IPS-NIHi7 (cell line): Measurements from ENCODE around the gene ARID4B.
"Not testable (repeated sequence)": the region's sequence is repeated elsewhere in the genome, so short reads cannot be mapped to it uniquely, and the experiment has no call there.

Source experiments
- DNase-seq: peaks from one replicate; pipeline ENCODE4 v3.0.0; 2012; ENCODE audit warnings: mixed read lengths; ENCODE audit errors: extremely low spot score

The ARID4B gene

DNA sequence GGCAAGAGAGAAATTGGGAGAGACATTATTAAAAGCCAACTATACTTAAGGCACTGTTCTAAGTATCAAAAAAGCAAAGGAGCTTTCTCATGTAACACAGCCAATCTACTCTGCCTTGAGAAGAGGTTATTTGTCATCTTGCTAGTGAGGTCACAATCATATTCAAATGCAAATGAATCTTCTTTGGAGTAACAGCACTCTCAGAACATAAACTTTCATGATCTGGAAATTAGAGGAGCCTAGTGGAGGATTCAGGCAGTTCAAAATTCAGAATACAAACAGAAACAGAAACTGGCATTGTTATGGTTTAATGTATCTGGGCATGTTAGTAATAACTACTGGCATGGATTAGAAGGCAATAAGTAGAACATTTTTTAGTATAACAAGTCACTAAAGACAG is 57.4 kb downstream of the ARID4B start:
- DNase-seq: peak; percentile 19

DNA sequence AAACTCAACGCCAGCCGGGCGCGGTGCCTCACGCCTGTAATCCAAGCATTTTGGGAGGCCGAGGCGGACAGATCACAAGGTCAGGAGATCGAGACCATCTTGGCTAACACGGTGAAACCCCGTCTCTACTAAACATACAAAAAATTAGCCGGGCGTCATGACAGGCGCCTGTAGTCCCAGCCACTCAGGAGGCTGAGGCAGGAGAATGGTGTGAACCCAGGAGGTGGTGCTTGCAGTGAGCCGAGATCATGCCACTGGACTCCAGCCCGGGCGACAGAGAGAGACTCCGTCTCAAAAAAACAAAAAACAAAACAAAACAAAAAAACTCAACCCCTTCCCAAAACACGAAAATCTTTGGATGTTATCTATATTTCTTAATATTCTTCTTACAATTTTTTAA is 58.0 kb downstream of the ARID4B start:
- DNase-seq: not testable (repeated sequence)

DNA sequence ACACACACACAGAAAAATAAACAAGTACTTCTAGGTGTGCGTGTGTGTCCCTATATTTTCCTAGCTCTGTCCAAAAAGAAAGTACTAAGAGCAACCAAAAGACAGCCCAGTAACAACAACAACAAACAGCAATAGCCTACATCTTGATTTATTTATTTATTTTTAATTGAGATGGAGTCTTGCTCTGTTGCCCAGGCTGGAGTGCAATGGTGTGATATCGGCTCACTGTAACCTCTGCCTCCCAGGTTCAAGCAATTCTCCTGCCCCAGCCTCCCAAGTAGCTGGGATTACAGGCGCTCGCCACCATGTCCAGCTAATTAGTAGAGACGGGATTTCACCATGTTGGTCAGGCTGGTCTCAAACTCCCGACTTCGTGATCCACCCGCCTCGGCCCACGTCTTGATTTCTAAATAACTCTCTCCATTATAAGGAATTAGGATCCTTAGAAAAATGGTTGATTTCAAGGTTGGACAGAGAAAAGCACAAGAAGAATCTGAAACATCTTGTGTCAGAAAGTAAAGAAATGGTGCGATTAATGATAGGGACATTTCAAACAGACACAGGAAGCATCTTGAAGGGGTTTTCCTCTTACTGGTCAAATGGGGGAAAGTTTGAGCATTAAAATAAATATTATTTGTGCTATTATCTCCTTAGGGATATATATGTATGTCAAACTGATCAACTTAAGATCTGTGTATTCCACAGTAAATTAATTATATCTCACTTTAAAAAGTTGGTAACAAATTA is 59.4 kb downstream of the ARID4B start:
- DNase-seq: no peak

DNA sequence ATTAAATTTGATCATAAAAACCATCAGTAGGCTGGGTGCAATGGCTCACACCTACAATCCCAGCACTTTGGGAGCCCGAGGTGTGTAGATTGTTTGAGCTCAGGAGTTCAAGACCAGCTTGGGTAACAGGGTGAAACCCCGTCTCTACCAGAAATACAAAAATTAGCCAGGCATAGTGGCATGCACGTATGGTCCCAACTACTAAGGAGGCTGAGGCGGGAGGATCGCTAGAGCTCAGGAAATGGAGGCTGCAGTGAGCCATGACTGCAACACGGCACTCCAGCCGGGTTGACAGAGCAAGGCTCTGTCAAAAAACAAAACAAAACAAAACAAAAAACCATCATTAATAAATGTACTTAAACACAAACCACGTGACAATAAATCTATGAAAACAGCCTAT is 61.0 kb downstream of the ARID4B start:
- DNase-seq: no peak

GRCh38 chr1:235266325-235266724 is 61.7 kb downstream of the ARID4B start:
- DNase-seq: no peak

DNA sequence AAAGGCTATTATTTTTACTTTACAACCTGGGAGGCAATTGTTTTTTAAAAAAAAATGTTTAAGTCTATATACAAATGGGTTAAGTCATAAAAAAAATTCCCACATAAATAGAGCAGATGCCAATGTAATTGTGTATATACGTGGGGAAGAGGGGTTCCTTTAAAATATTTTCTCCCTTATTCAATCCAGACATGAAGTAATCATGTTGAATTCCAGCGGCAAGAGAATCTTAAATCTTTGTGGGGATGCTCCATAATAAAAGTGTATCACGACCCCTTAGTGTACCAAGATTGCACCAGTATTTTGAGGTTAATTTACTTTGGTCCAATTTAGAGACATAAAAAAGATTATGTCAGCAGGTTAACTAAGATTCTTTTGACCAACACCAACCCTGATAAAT is 62.1 kb downstream of the ARID4B start:
- no peak for DNase-seq

GRCh38 chr1:235264327-235264726 is 63.7 kb downstream of the ARID4B start:
- DNase-seq: no peak

DNA sequence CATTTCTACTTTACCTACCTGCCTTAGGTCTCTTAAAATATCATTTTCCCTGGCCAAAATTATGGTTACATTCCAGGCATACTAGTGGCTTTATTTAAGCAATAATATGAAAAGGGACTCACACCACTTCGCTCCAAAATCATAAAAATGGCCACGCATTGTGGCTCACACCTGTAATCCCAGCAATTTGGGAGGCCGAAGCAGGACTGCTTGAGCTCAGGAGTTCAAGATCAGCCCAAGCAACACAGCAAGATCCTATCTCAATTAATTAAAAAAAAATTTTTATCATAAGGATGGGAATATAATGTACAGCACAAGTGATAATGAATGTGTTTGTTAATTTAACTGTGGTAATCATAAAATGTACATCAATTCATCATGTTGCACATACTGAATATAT is 65.4 kb downstream of the ARID4B start:
- no peak for DNase-seq

DNA sequence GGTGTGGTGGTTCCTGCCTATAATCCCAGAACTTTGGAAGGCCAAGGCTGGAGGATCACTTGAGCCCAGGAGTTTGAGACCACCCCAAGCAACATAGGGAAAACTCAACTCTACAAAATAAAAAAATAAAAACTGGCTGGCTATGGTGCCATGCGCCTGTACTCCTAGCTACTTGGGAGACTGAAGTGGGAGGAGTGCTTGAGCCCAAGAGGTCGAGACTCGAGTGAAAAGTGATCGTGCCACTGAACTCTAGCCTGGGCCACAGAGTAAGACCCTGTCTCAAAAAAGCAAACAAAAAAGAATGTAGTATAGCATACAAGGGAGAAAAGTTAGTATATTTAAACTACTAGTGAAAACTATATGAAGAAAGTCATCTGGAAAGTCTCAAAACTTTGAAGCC is 66.7 kb downstream of the ARID4B start:
- DNase-seq: no peak

DNA sequence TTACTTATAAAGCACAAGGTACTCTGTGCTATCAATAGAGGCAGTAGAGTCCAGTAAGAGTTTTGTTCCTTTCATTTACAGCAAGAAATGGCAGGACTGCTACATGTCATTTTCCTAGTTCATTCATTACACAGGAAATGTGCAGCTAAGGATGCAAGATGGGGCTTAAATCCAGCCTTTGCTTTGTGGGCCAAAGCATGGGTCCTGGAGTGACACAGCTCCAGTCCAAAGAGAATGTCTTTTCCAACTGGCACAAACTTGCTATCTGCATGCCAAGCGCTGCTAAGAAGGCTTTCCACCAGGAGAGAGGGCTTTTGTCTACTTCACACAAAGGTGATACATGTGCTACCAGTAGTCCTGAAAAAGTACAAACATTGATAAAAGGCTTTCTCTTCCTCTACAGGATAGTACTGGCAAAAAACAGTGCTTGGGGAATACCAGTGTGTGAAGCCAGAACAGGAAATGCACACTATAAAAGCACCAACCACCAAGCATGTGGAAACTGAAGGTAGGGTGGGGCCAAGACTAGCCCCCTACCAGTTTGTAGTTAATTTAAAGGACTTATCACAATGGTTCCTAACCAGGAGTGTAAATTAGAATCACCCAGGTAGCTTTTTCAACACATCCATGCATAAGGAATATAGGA is 68.7 kb downstream of the ARID4B start:
- no peak for DNase-seq

DNA sequence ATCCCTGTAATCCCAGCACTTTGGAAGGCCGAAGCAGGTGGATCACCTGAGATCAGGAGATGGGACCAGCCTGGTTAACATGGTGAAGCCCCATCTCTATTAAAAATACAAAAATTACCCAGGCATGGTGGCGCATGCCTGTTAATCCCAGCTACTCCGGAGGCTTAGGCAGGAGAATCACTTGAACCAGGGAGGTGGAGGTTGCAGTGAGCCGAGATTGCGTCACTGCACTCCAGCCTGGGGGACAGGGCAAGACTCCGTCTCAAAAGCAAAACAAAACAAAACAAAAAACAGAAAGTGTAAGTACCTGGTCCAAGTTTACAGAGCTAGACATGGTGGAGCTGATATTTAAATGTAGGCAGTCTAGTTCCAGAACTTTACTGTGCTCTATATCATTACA is 69.9 kb downstream of the ARID4B start:
- DNase-seq: not testable (repeated sequence)

GRCh38 chr1:235254721-235255120 is 73.3 kb downstream of the ARID4B start:
- DNase-seq: no peak

DNA sequence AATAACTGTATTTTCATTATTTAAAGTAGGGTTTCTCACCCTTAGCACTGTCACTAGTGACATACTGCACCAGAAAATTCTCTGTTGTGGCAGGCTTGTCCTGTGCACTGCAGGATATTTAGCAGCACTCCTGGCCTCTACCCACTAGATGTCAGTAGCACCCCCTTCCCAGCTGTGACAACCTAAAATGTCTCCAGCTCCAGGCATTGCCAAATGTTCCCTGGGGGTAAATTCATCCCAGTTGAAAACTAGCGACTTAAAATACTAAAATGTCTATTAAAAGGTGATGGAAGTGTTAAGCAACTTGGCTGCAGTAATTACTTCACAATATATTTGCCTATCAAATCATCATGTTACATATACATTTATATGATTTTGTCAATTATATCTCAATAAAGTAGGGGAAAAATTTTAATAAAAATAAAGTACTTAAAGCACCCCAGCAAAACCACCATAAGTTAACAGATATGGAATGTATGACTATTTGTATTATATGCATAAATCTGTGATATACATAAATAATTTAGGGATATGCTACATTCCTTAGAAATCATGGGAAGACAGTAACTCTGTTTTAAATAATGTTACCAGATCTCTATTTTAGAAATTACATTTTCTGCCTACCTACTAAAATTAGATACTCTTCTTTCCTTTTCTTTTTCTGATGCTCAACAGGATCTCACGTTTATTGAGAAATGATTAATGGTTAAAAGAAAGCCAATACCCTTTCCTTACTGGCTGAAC is 74.6 kb downstream of the ARID4B start:
- peak; percentile 43 for DNase-seq

GRCh38 chr1:235250430-235250829 is 77.5 kb downstream of the ARID4B start:
- no peak for DNase-seq

GRCh38 chr1:235246022-235246948 is 81.7 kb downstream of the ARID4B start:
- no peak for DNase-seq

DNA sequence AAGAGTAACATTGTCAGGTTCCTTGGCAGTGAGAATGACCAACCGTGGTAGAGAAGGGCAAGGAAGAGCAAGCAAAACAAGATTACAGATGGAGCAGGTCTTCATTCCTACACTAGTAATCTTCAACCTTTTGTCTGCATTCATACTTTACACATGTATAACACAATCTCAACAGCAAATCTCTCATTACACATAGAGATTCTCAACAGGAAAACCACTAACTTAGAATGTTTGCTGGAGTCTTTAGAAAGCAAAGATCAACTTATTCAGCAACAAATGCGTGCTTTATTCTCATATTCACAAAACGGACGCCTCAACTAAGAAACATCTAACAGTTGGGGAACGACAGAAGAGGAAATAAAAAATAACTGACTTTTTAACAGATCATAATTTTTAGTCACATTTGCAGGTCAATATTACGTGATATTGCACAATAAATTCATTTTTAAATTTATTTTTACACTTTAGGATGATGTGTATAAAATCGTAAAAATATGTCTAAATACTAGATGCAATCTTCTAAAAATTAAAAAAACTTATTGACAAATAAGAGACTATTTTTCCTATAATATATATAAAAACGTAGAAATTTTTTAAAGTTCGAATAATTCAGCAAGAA is 82.9 kb downstream of the ARID4B start:
- DNase-seq: no peak

- DNase-seq: no peak
Measured at GRCh38 chr1:235240960-235241359, 87.0 kb downstream of the ARID4B start.

- no peak for DNase-seq
Measured at GRCh38 chr1:235239851-235240250, 88.1 kb downstream of the ARID4B start.

GRCh38 chr1:235238558-235238957 is 89.4 kb downstream of the ARID4B start:
- no peak for DNase-seq

DNA sequence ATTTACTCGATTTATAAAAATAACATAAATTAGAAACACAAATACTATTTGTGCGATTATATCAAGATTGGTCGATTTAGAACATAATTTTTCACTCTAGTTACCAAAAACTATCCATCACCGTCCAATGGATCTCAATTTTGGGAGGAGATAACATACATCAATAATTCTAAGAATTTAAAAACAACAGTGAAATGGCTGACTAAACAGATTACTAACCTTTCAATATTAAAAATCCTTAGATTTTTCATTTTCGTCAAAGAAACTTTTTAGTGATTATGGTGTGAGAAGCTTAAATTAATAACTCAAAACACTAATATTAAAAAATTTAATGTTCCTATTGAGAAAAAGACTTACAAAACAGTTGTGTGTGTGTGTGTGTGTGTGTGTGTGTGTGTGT is 91.9 kb downstream of the ARID4B start:
- DNase-seq: no peak

GRCh38 chr1:235229868-235230267 is 98.1 kb downstream of the ARID4B start:
- DNase-seq: no peak
